Measurements from ENCODE around the gene CISTR.

CISTR gene

DNA sequence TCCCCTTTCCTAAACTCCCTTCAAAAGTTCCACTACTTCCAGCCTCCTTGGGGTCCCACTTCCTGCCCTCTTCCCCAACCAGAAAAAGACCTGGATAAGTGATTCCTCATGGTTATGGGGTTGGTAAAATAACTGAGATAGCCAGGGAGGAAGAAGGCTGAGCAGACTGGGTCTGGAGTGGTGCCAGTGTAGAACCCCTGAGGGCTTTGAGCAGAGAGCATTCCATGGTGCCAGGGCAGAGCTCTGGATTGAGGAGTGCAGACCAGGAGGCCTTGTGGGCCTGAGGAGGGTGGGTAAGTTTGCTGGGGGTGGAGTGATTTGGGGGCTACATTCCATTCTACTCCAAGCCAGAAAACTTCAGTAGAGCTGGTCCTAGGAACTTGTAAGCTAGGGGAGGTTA, 9.5 kb upstream of the CISTR start:
- DNase-seq = no peak

DNA sequence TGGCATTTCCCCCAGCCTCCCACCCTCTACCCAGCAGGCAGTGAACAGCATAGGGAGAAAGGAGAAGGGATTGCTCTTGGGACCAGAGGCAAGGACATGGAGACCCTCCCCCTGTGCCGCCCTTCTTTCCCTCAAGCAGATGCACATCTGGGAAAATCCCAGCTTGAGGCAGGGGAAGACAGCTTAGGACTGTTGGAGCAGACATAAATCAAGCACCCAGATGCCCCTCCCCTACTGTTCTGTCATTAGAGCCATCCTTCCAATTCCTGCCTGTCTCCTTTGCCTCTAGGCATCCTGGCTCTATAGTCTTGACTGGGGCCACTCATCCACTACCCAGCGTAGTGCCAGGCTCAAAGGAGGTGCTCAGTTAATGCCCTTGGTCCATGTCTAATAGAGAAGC, 7.5 kb upstream of the CISTR start:
- DNase-seq = peak; percentile 49

DNA sequence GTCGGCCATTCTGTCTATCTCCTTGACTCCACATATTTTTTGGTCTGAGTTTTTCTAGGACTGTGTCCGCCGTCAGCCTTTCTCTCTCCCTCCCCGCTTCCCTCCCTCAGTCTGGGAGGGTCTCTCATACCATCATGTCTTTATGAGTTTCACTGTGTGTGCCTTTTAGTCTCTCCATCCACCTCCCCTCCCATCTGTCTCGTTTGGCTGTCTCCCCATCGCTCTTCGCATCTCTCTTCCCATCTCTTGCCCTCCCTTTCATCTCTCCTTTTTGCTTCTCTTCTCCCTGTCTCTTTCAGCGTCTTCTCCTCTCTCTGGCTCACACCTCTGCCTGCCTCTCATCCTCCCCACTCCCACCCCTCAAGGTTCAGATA, 6.9 kb upstream of the CISTR start:
- DNase-seq = no peak

DNA sequence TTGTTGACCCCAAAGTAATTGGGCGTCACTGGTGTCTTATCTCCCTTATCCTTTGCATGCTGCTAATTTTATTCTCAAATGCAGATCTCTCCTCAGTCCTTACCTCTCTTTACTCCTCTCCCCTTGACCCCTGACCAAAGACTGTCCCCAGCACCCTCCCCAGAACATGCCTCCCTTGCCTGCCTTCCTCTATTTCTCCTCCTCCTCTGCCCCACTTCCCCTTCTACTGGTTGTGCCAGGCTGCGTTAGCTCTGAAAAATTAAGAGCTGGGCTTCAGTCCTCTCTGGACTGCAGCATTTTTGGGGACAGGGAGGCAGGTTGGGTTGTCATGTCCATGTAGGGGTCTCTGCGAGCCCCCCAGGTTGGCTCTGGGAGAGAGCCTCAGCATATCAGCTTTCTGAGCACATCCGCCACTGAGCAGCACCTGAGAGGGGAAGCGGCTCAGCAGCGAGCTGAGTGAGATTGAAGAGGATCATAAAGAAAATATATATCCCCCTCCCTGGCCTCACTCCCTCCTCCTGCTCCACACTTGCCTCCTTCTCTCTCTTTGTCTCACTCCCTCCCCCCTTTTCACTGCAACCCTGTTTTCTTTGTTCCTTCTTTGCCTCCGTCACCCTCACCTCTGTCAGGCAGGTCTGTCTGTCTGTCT, 6.4 kb upstream of the CISTR start:
- no peak for DNase-seq

DNA sequence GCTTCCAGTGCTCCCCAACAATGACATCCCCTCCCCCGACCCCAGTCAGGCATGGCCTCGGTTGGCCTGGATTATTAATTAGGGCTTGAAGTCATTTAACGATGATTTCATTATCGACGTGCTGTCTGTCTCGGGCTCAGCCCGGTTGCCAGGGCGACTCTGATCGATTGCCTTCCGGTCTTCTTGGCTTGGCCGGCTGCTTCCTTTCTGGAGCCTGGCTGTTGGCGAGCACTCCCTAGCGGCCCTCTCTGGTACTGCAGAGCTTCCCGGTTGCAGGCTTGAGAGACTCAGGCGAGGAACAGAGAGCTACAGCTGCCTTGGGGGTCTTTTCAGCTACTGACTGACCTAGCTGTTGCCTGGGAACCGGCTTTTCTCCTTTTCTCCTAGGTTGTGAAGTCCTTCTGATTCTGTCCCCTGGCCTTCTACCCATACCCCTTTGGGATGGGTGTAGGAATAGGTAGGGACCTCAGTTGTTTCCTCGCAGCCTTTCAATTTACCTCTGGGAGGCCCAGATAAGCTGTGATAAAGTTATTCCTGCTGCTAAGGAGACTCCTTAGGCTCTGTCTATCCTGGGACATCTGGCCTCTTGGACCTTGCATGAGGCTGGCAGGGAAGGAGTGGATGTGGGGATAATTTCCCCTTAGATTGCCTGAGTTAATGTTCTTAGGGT, 5.5 kb upstream of the CISTR start:
- DNase-seq = peak; percentile 97

DNA sequence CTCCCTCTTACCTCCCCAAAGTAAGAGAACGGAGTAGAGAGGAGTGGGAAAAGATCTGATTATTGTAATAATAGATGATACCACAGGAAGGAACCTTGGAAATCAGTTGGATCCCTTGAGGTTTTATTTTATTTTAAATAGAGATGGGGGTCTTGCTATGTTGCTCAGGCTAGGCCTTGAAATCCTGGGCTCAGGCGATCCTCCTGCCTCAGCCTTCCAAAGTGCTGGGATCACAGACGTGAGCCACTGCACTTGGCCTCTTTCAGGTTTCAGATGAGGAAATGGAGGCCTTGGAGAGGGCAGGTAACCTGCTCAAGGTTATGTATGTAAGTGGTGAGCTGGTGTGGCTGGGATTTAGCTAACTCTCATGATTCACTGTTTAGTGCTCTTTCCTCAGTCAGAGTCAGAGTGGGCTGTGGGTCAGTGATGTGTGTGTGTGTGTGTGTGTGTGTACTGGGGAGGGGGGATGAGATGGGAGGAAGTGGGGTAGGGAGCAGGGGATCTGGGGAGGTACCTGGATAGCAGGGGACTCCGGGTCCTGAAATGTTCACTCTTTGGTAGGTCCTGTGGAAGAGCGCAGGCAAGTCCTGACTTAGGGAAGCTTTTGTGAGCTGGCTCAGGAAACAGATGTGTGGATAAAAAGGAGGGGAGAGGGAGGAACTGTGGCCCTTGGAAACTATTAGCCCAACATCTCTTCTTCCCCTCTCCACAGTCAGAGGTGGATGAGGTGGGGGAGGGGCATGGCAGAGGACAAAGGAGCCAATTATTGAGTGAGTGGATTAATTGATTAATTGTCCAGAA, 4.7 kb upstream of the CISTR start:
- no peak for DNase-seq

DNA sequence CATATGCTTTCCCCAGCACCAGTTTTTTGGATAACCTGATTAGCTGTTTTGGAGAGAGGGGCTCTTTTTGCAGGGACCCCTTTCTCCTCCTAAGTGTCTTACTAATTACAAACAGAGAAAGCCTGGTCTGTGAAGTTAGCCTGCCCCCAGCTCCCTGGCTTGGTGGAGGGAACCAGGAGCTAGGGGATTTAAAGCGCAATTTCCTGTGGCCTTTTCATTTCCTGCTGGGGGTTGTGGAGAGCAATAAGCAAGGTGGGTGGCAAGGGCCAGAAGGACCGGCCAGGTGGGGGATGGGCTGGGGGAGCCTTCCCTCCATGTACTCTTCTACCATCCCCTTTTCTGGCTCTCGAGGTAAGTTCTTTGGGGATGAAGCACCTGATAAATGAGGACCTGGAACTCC, 4.1 kb upstream of the CISTR start:
- peak; percentile 27 for DNase-seq

DNA sequence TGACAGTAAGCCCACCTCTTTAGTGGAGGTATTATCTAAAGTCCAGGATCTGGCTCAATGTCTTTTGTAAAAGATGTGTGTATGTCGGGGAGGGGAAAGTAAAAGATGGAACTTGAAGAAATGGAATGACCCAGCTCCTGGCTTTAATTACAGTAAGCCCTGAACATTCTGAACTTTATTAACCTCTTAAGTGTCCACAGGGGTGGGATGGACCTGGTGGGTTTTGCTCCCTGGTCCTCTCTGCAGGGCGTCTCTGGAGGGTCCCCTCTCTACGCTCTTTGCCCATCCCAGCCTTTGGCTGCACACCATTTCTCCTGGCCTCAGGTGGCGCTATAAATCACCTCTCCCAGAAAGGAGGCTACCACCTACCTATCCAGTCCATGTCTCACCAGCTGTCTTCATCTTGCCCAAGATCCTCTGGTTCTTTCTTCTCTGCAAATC, 3.7 kb upstream of the CISTR start:
- DNase-seq = peak; percentile 43

DNA sequence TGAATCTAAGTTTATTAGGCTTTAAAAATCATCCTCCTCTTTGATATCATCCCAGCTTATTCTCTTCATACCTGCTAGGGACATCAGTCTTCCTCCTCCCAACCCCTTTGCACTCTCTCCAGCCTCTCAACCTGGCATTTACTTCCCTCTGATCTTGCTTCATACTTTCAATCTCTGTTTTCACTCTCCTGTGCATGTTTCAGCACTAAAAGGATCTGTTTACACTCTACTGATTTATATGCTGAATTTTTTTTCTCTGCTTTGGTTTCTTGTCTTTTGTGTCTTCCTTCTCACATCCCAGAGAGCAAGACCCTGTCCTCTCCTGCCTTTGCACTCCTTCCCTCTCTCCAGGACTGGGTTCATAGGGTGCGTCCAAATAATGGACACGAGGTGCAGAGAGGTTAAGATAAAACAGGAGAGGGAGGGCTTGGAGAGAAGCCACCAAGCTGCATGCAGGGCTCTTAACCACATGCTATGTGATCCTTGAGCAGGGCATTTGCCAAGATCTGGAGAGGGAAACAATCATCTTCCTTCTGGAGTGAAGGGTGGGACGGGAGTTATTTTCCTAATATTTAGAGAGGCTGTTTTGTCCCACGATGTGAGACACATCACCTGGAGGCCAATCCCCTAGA, 3.0 kb upstream of the CISTR start:
- peak; percentile 61 for DNase-seq

DNA sequence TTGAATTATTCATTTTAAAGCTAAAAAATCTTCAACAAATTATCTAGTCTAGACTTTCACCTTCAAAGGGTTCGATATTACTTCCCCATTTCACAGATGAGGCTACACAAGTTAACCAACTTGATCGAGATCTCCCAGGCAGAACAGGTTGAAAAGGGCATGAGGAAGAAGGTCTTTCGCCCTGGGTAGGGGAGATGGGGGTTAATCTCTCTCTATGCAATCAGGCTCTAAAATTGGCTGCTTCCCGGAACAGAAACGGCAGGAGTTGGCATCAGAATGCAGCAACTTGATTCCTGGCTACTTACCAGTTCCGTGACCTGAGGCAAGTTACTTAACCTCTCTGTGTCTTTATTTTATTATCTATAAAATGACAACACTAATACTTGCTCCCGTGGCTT, 2.4 kb upstream of the CISTR start:
- DNase-seq = no peak

DNA sequence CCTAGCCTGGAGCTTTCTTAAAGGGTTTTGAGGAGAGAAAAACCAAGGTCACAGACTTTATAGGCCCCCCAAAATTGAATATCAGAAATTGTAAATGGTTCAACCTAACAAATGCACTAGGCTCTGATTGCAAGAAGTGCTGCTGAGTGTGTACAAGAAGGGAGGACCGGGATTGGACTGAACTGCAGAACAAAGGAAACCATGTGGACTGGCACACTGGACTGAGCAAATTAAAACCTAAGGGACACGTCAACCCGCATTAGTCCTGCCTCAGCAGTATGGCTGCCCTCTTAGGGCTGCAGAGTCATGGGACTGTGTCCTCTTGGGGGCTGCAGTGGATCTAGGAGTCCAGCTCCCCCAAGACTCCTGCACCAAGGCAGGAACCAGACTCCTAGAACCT, 842 bp upstream of the CISTR start:
- DNase-seq = peak; percentile 92

DNA sequence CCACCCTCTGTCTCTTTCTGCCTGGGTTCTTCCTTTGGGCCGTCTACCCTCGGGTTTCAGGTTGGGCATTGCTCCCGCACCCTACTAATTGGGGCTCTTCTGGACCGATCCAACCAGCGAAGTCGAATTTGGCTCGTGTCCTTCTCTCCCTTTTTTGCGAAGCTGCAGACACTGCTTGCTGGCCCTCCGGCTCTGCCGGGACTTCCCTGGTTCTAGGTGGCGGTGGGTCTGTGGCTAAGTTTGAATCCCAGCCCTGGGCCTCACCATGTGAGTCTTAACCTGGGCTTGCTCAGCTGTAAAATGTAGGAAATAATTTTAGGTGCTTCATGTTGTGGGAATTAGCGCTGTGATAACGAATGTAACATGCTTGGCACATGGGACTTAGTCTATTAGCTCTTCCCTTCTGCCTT, 418 bp upstream of the CISTR start:
- no peak for DNase-seq

DNA sequence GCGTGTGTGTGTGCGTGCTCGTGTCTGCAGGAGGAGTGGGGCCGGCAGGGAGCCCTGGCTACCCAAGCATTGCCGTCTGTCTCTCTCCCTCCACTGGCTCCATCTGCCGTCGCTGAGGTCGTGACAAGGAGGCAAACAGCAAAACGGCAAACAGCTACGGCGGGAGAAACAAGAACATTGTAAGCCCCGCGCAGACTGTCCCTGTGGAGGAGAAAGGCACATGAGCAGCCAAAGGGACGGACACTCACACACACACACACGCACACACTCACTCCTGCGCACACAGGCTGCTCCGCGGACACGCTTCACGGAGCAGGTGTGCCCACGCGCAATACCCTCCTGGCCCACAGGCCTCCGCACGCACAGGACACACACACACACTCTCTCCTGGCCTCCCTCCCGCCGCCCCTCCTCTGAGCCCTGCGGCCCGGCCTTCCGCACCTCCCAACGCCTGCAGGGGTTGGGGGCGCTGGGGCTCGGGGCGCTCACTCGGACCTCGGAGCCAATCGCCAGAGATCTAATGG, 905 bp downstream of the CISTR start:
- DNase-seq = peak; percentile 93

DNA sequence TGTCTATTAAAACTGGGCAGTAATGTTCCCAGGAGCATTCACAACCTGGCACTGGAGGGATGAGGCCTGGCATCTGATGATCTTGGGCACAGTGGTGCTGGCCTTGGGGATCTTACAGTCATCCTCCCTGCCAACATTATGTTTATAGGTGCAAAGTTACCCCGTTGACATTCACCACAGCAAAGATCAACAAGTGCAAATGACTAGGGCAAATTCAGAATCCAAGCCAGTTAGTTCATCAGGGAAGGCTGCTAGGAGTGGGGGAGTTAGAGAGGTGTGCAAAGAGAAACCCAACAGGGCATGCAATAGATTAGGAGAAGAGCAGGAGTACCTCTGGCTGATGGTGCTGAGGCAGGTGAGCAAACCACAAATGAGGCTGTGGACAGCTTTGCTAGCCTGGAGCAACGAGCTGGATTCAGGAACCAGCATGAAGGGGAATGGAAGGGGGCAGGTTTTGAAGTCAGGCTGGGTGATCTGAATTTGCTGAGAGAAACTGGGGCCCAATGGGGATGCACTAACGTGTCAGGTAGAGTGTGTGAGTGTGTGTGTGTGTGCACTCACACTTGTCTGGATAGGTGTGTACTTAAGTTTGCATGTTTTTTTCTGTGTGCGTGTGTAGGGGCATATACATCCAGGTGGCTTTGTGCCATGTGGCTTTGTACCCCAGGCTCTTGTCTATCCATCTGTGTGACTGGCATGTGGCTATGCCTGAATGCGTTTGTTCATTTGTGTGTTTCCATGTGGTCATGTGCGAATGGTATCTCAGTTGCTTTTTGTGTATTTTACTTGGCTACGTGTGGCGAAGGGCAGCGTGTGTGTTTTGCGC, 1.6 kb downstream of the CISTR start:
- DNase-seq = peak; percentile 29

DNA sequence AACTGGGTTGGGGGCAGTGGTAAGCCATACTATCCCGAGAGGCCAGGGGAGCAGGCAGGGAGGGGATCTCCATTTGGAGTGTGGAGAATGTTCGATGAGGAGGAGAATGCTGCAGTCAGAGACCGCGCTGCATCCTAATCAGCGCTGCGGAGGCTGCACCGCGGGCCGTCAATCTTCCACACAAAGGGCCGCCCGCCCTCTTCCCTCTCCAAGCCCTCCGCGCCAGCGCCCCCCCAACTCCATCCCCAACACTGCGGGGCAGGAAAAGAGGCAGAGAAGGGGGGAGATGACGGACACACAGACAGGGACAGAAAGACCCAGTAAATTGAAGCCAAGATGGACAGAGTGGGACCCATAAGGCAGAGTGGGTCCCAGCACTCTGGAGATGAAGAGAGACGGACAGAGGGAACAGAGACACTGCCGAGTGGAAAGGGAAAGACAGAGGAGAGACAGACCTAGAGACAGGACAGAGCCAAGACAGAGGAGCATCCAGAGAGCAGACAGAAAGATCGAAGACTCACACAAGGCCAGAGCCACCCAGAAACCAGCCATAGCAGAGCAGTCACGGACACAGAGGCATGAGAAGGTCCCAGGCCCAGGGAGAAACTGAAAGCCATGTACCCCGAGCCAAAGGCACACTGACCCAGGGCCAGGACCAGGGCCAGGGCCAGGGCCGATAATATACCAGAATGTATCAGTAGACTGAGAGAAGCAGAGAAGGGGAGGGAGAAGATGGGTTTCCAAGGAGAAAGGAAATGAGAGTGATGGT, 3.5 kb downstream of the CISTR start:
- peak; percentile 78 for DNase-seq

DNA sequence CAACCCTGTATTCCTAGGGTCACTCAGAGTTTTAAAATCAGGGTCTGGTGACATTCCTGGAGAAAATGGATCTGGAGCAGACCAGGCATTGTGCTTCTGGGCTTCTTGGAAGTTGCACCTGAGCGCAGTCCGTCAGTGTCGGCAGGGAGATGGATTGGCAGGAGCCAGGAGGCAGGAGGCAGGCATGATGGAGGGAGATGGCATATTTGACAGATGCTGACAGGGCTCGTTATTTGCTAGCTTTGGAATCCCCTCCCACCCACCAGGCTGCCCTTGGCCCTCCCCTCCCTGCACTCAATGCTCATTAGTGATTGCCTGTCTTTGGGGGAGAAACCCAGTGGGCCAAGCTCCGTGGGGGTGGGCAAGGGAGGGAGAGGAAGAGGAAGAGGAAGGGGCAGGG, 4.7 kb downstream of the CISTR start:
- no peak for DNase-seq

DNA sequence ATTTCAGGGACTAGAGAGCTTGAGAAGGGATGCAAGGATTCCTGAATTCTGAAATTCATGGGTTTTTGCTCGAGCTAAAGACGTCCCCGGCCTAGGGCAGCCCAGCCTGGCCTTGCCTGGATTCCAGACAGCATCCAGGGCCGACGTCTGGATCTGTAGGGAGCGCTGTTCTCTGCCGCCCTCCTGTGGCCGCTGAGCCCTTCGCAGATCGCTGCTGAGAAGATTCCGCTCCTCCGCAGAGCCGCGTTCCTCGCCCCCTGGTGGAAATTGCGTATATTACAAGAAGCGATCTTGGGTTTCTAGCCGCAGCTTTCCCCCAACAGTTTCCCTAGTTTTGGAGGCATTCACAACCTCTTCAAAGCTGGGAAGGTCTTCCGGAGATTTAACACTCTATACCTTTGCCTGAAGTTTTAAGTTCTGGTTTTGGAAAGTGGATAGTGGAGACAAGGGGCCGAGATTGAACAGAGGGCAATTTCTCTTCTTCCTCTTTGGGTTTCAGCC, 5.1 kb downstream of the CISTR start:
- DNase-seq = peak; percentile 98

DNA sequence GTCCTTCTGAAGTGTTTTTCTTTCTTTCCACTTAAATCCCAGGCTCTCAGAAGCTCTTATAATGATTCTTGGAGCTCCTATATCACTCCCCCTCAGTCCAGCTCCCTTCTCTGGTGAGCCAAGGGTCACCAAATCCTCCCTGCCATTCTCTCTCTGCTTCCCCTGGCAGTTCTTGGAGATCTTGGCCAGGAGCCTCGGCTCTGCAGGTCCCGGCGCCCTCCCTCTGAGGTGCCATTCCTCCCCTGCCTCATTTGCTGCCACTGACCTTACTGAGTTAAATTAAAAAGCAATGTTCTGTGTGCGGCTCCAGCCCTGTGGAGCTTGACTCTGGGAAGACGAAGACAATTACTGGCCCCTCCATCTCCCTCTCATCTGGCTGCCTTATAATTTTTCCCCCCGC, 7.0 kb downstream of the CISTR start:
- DNase-seq = no peak

DNA sequence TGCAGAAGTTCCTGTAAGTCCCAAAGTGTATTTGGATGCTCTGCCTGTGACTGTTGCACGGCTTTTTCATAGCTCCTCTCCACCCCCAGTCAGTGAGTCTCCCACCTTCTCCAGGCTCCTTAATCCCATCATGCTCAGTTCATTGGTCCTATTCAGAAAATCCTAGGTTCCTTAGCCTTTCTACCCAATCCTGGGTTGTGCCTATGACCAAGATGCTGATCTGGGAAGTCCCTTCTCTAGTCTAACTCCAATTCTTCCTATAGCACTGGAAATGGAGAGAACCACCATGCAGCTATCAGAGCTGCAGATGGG, 7.7 kb downstream of the CISTR start:
- DNase-seq = no peak

DNA sequence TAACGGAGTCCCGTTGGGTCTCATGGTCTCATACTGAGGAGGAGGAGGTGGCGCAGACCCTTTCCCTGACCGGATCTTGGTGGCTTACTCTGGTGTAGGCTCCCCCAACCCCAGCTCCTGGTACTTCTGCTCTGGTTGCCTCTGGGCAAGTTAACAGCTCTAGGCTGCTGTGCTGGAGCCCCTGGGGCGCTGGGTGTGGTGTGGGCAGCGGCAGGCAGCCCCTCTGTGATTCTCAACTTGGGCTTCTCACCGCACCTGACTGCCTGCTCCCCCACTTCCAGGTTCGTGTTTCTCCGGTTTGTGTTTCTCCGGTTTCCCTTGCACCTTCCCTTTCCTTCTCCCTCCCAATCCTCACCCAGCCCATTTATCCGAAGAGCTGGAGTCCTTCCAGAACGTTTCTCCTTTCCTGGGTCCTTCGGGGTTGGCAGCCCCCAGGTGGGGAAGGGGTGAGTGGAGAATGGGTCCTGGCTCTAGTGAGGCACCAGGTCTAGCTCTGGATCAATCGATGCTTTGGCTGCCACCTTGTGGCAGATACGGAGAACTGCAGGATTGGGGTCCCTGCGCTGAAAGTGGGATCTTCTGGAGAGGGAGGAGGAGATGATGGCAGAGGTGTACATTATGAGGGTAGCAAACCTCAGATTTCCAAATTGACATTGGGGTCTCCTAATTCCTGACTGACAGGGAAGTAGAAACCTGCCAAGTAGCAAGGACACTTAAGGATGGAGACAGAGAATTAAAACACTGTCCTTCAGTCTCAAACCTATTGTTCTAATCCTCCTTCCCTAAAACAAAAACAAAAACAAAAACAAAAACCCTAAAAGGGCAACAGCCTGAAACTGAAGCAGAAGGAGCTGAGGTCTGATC, 8.3 kb downstream of the CISTR start:
- peak; percentile 94 for DNase-seq

DNA sequence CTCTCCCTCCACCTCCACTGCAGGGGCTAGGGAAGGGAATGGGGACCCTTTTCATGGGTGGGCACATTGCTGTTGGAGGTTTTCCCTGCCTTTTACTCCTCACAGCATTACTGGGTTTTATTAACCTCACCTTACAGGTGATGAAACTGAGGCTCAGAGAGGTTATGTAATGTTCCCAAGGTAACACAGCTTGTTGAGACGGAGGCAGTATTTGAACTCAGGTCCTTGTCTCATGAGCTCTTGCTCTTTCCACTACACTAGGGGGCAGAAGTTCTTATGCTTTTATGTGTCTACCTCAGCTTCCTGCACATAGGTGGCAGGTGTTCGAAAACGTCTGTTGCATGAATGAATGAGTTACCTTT, 11.7 kb downstream of the CISTR start:
- no peak for DNase-seq

Data from eye (tissue), 1 donor.